Activated CD4-positive, alpha-beta T cell treated with anti-CD3 and anti-CD28 coated beads, Interleukin-10, Interleukin-2, amounts not matched to agents 100 ng/mL and 50 ng/mL, durations not matched to agents 16 hours and 8 hours (primary cell): ENCODE data around the gene LSM6.

Source experiments
- DNase-seq: peaks from one replicate; pipeline ENCODE4 v3.0.0-alpha.2; 2020

The LSM6 gene

GRCh38 chr4:146186596-146186995 is 11.1 kb downstream of the LSM6 start:
- DNase-seq = no peak

GRCh38 chr4:146190456-146190855 is 14.9 kb downstream of the LSM6 start:
- DNase-seq = no peak

- no peak for DNase-seq
Measured at GRCh38 chr4:146191766-146192458, 16.4 kb downstream of the LSM6 start.

GRCh38 chr4:146193628-146194027 is 18.1 kb downstream of the LSM6 start:
- no peak for DNase-seq

GRCh38 chr4:146194212-146194611 is 18.7 kb downstream of the LSM6 start:
- no peak for DNase-seq

- DNase-seq = no peak
Measured at GRCh38 chr4:146202665-146203064, 27.1 kb downstream of the LSM6 start.

- DNase-seq = no peak
Measured at GRCh38 chr4:146207410-146207809, 31.9 kb downstream of the LSM6 start.

GRCh38 chr4:146210890-146211289 is 35.4 kb downstream of the LSM6 start:
- no peak for DNase-seq

- DNase-seq = no peak
Measured at GRCh38 chr4:146211440-146211839, 35.9 kb downstream of the LSM6 start.

GRCh38 chr4:146212781-146213180 is 37.3 kb downstream of the LSM6 start:
- no peak for DNase-seq

GRCh38 chr4:146214238-146214637 is 38.7 kb downstream of the LSM6 start, which contains the start of gene REELD1:
Gene REELD1, plus strand, starts transcription at chr4:146214538. Its CDS starts 2,415 bp downstream, at chr4:146216953.
- no peak for DNase-seq

GRCh38 chr4:146222313-146222712 is 46.8 kb downstream of the LSM6 start:
- no peak for DNase-seq

- DNase-seq = no peak
Measured at GRCh38 chr4:146224326-146224966, 48.9 kb downstream of the LSM6 start.

GRCh38 chr4:146229406-146229805 is 53.9 kb downstream of the LSM6 start:
- no peak for DNase-seq

GRCh38 chr4:146232131-146232722 is 56.7 kb downstream of the LSM6 start:
- no peak for DNase-seq

GRCh38 chr4:146235654-146236177 is 60.2 kb downstream of the LSM6 start:
- no peak for DNase-seq

GRCh38 chr4:146236216-146236615 is 60.7 kb downstream of the LSM6 start:
- no peak for DNase-seq

- no peak for DNase-seq
Measured at GRCh38 chr4:146237092-146237491, 61.6 kb downstream of the LSM6 start.

- DNase-seq = no peak
Measured at GRCh38 chr4:146238107-146238506, 62.6 kb downstream of the LSM6 start.
